GM23248 (cell line): Measurements from ENCODE around the gene UIMC1. TPM values are rescaled to one million over a fixed set of nuclear protein-coding genes. Genes with fewer than 3 reads are reported as not detected.

Source experiments
- DNase-seq: peaks from one replicate; pipeline ENCODE4 v3.0.0-alpha.2; 2015
- H2AFZ ChIP-seq: fragments of 200-600 bp; sonication (generic); 2 replicates; pipeline ENCODE4 v1.6.1; 2016; ENCODE audit warnings: antibody characterized with exemption
- H3F3A ChIP-seq: fragments of 200-600 bp; sonication (generic); 2 replicates; pipeline ENCODE4 v1.6.1; 2016; ENCODE audit warnings: mild to moderate bottlenecking, antibody characterized with exemption, mixed run types; ENCODE audit not compliant: insufficient read depth
- H3K27ac ChIP-seq: fragments of 200-600 bp; sonication (generic); 2 replicates; pipeline ENCODE4 v1.5.1; 2016; ENCODE audit warnings: mild to moderate bottlenecking
- H3K27me3 ChIP-seq: fragments of 200-600 bp; sonication (generic); replicated peaks from 2 replicates; pipeline ENCODE4 v1.6.1; 2016; ENCODE audit warnings: mild to moderate bottlenecking; ENCODE audit not compliant: insufficient read depth
- H3K36me3 ChIP-seq: fragments of 200-600 bp; sonication (generic); 2 replicates; pipeline ENCODE4 v1.6.1; 2016; ENCODE audit warnings: low read depth, mild to moderate bottlenecking
- H3K4me1 ChIP-seq: fragments of 200-600 bp; sonication (generic); 2 replicates; pipeline ENCODE4 v1.6.1; 2016; ENCODE audit warnings: mild to moderate bottlenecking; ENCODE audit not compliant: insufficient read depth
- H3K4me2 ChIP-seq: fragments of 200-600 bp; sonication (generic); one replicate; pipeline ENCODE4 v1.6.1; 2016; ENCODE audit warnings: mild to moderate bottlenecking; ENCODE audit not compliant: unreplicated experiment
- H3K4me3 ChIP-seq: fragments of 200-600 bp; sonication (generic); 2 replicates; pipeline ENCODE4 v1.5.1; 2016; ENCODE audit warnings: mild to moderate bottlenecking
- H3K79me2 ChIP-seq: fragments of 200-600 bp; sonication (generic); 2 replicates; pipeline ENCODE4 v1.6.1; 2016; ENCODE audit warnings: mild to moderate bottlenecking; ENCODE audit not compliant: insufficient read depth
- H3K9ac ChIP-seq: fragments of 200-600 bp; sonication (generic); 2 replicates; pipeline ENCODE4 v1.6.1; 2016; ENCODE audit warnings: mild to moderate bottlenecking
- H3K9me2 ChIP-seq: fragments of 200-600 bp; sonication (generic); 2 replicates; pipeline ENCODE4 v1.6.1; 2016; ENCODE audit warnings: mixed run types, mild to moderate bottlenecking, moderate library complexity; ENCODE audit not compliant: insufficient read depth
- H3K9me3 ChIP-seq: fragments of 200-600 bp; sonication (generic); one replicate; pipeline ENCODE4 v1.6.1; 2017; ENCODE audit warnings: low read depth
- H4K20me1 ChIP-seq: fragments of 200-600 bp; sonication (generic); 2 replicates; pipeline ENCODE4 v1.6.0; 2016; ENCODE audit not compliant: insufficient read depth
- EZH2 ChIP-seq: fragments of 200-600 bp; sonication (generic); IDR thresholded peaks from 2 replicates; pipeline ENCODE4 v1.6.1; 2018; ENCODE audit warnings: antibody characterized with exemption, mild to moderate bottlenecking; ENCODE audit not compliant: insufficient read depth, poor library complexity, severe bottlenecking
- EZH2phosphoT487 ChIP-seq: fragments of 200-600 bp; sonication (generic); IDR thresholded peaks from 2 replicates; pipeline ENCODE4 v1.6.1; 2018; ENCODE audit warnings: antibody characterized with exemption, moderate library complexity, mild to moderate bottlenecking, low read depth; ENCODE audit not compliant: insufficient read depth
- WGBS, 2 experiments: methylation state at CpG; one replicate each; pipeline ENCODE4 v1.1.6; 2015 to 2017; ENCODE audit warnings: low lambda C conversion rate in 2 of 2, low coverage in 1 of 2; ENCODE audit errors: missing lambda C conversion rate in 2 of 2; 5-methylcytosine and 5-hydroxymethylcytosine counted together
- in situ Hi-C: fragments of 300-500 bp; cut with MboI; formaldehyde crosslinking; loops from 2 replicates; pipeline ENCODE4 v1.15.0; 2020
- polyA plus RNA-seq: library from polyadenylated mRNA; unstranded; fragments of >200 nt; fragmentation: Nextera tagmentation; extraction: Ambion mirVana; gene quantifications from 2 replicates; pipeline ENCODE4 v1.2.1, GENCODE V29; 2016
- total RNA-seq: library from RNA; depleted of rRNA; stranded (reverse); fragments of >200 nt; shearing (Covaris generic); gene quantifications from 2 replicates; pipeline ENCODE4 v1.2.3, GENCODE V29; 2014

Gene UIMC1
- total and polyA plus RNA-seq, 2 experiments from 2014 or later, result 18.4 to 27.6 TPM

DNA sequence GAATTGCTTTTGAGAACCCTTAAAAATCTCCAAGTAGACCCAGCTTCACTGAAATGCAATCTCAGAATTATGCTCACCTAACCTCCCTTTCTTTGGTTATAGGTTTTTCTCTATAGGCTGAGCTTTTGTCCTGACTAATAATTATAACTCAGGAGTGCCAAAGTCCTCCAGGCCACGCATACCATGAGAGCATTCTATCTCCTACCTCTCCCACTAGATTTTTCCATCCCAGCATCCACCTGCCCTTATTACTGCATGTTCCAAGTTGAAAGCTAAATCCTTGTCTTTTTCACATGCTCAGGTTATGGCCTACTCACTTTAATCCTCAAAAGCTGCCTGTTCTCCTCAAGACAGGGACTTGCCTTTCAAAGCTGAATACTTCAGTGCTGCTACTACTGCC lies 38.1 kb upstream of the UIMC1 start:
- no peak for TF ChIP-seq EZH2phosphoT487
- TF ChIP-seq EZH2, result no peak
- no peaks in the 10 kb centered on the region for H3K27me3 ChIP-seq
- no peak overlapping the region for H3K27ac ChIP-seq
- H3K79me2 ChIP-seq, result peaks cover 3% of the 10 kb centered on the region; the same call in 1 of the 2 replicates
- H3K9me3 ChIP-seq, result no peaks in the 10 kb centered on the region
- peaks cover 19% of the 10 kb centered on the region for H3K4me1 ChIP-seq
- no peak overlapping the region for H3K4me2 ChIP-seq
- H3K4me3 ChIP-seq, result no peak overlapping the region
- H3K9ac ChIP-seq, result no peak overlapping the region
- in situ Hi-C loops, result no loop called here
- H2AFZ ChIP-seq, result no peak overlapping the region
- H3K9me2 ChIP-seq, result no peaks in the 10 kb centered on the region
- H3K36me3 ChIP-seq, result peaks cover 30% of the 10 kb centered on the region; the same call in 1 of the 2 replicates
- WGBS, 2 experiments, result 100% methylated on average over 1 of the region's 1 CpG
- peaks cover 23% of the 10 kb centered on the region for H3F3A ChIP-seq
- H4K20me1 ChIP-seq, result peaks cover 3% of the 10 kb centered on the region; the same call in 1 of the 2 replicates
- no peak for DNase-seq

GRCh38 chr5:177043958-177044357 lies 37.4 kb upstream of the UIMC1 start:
- no peak for TF ChIP-seq EZH2phosphoT487
- TF ChIP-seq EZH2, result no peak
- no peaks in the 10 kb centered on the region for H3K27me3 ChIP-seq
- peaks cover 23% of the 10 kb centered on the region for H3F3A ChIP-seq
- H3K4me1 ChIP-seq, result peaks cover 19% of the 10 kb centered on the region
- WGBS, 2 experiments, result 94 to 100% methylated on average over 1 of the region's 1 CpG
- peaks cover 10% of the 10 kb centered on the region for H3K79me2 ChIP-seq
- no peak for DNase-seq
- H4K20me1 ChIP-seq, result peaks cover 3% of the 10 kb centered on the region; the same call in 1 of the 2 replicates
- no peak overlapping the region for H2AFZ ChIP-seq
- no peak overlapping the region for H3K4me3 ChIP-seq
- H3K4me2 ChIP-seq, result no peak overlapping the region
- H3K27ac ChIP-seq, result no peak overlapping the region
- H3K9me2 ChIP-seq, result no peaks in the 10 kb centered on the region
- H3K36me3 ChIP-seq, result peaks cover 30% of the 10 kb centered on the region; the same call in 1 of the 2 replicates
- no peaks in the 10 kb centered on the region for H3K9me3 ChIP-seq
- no peak overlapping the region for H3K9ac ChIP-seq
- in situ Hi-C loops, result no loop called here

DNA sequence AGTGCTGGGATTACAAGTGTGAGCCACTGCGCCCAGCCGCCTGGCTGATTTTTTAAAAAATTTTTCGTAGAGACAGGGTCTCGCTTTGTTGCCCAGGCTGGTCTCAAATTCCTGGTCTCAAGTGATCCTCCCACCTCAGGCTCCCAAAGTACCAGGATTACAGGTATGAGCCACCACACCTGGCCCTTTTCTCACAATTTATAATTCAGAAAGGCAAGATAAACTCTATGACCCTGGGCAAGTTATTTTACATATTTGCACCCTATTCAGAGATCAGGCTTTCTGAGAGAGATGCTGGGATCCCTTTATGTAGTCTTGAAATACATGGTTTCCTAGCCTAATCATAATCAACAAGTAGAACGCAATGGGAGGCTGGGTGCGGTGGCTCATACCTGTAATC lies 36.5 kb upstream of the UIMC1 start:
- Histone ChIP-seq H3K9me2 (no peaks in the 10 kb centered on the region), H3K4me2 (no peak overlapping the region), H3K27ac (no peak overlapping the region), H3K9me3 (no peaks in the 10 kb centered on the region), H3K9ac (no peak overlapping the region), H3F3A (peaks cover 23% of the 10 kb centered on the region), H3K27me3 (no peaks in the 10 kb centered on the region), H2AFZ (no peak overlapping the region), H3K4me1 (peaks cover 19% of the 10 kb centered on the region), H3K4me3 (no peak overlapping the region), H4K20me1 (peaks cover 3% of the 10 kb centered on the region; the same call in 1 of the 2 replicates), H3K79me2 (peaks cover 17% of the 10 kb centered on the region), H3K36me3 (peaks cover 30% of the 10 kb centered on the region; the same call in 1 of the 2 replicates)
- 93 to 96% methylated on average over 6 of the region's 6 CpGs for WGBS, 2 experiments
- in situ Hi-C loops, result no loop called here
- TF ChIP-seq EZH2 (no peak), EZH2phosphoT487 (no peak)
- DNase-seq, result no peak

DNA sequence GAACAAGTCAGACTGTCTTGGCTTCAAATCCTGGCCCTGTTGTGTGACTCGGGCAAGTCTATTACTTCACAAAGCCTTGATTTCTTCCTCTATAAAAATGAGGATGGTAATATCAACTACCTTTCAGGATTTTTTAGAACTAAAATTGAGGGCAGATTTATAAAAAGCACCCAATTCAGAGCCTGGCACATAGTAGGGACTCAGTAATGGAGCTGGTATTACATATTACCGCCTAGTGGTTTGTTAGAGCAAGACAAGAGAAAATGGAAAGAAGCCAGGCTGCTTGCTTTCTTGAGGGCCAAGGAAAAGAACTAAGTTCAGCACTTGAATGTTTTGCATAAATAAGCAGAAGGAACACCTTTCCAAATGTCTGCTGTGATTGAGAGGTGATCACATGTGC lies 35.4 kb upstream of the UIMC1 start:
- no peak for TF ChIP-seq EZH2phosphoT487
- no peak for TF ChIP-seq EZH2
- Histone ChIP-seq H3K9me2 (no peaks in the 10 kb centered on the region), H3K4me3 (no peak overlapping the region), H3K36me3 (peaks cover 30% of the 10 kb centered on the region; the same call in 1 of the 2 replicates), H3K27me3 (no peaks in the 10 kb centered on the region), H3K79me2 (peaks cover 25% of the 10 kb centered on the region), H2AFZ (no peak overlapping the region), H4K20me1 (peaks cover 3% of the 10 kb centered on the region; the same call in 1 of the 2 replicates), H3K4me1 (peaks cover 19% of the 10 kb centered on the region), H3F3A (peaks cover 23% of the 10 kb centered on the region), H3K4me2 (no peak overlapping the region), H3K27ac (peak overlapping the region; percentile 44), H3K9me3 (no peaks in the 10 kb centered on the region), H3K9ac (no peak overlapping the region)
- DNase-seq, result peak; percentile 45
- in situ Hi-C loops, result no loop called here
- whole genome bisulfite sequencing, 2 experiments, result 94 to 95% methylated on average over 2 of the region's 2 CpGs
